Measurements from ENCODE around the gene SLC29A4. TPM values are rescaled to one million over a fixed set of nuclear protein-coding genes. Genes with fewer than 3 reads are reported as not detected.

SLC29A4 gene
- total and polyA plus RNA-seq, 2 of the 8 experiments (the other 6 are each of a cell fraction or from before 2014, with no cell fraction given) = 6.9 to 15.1 TPM

DNA sequence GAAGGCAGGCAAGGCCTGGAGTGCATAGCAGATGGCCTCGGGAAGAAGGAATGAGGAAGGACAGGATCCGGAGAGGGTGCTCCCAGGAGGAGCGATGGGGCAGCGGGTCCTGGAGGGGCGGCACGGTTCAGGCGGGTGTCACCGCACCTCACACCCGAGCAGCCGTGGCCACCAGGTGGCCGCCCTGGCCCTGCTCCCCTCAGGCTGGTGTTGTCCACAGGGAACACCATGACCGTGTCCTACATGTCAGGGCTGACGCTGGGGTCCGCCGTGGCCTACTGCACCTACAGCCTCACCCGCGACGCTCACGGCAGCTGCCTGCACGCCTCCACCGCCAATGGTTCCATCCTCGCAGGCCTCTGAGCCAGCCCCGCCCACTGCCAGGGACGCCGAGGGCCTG lies 19.8 kb downstream of the SLC29A4 start:
- Histone ChIP-seq H3K4me1 (replicated peaks in 1 of 4; ENCODE audit: control insufficient read depth in 3 of 4, insufficient read depth in 4 of 4, low read length in 3 of 4) (no peaks in the 10 kb centered on the region), H3K23ac (ENCODE audit: insufficient read length) (no peak overlapping the region), H2BK5ac (ENCODE audit: low read depth, low read length) (no peak overlapping the region), H3K56ac (replicated peaks; ENCODE audit: insufficient read length, low read depth, low read length) (no peak overlapping the region), H3K9ac (replicated peaks in 1 of 4; ENCODE audit: extremely low read depth in 1 of 4, low read depth in 3 of 4, low read length in 3 of 4) (no peak overlapping the region), H3K27ac (ENCODE audit: low read depth, low read length) (no peak overlapping the region), H4K8ac (ENCODE audit: extremely low read depth, insufficient read depth, low read length) (no peak overlapping the region), H3K4me2 (ENCODE audit: insufficient read depth in 1 of 2, low read depth in 2 of 2, low read length in 2 of 2) (no peak overlapping the region), H4K91ac (replicated peaks; ENCODE audit: insufficient read length, low read length) (no peak overlapping the region), H2BK20ac (ENCODE audit: low read length) (no peak overlapping the region), H3K9me3 (ENCODE audit: insufficient read depth in 2 of 2, low read depth in 1 of 2, low read length in 1 of 2) (no peaks in the 10 kb centered on the region), H3K27me3 (replicated peaks in 1 of 4; ENCODE audit: control insufficient read depth in 3 of 4, extremely low read depth in 1 of 4, insufficient read depth in 3 of 4, low read length in 3 of 4) (peaks cover 0 to 5% (median 2%) of the 10 kb centered on the region in 4 experiments; a peak in 2 of 7 replicates), H2BK15ac (ENCODE audit: low read length) (no peak overlapping the region), H4K20me1 (replicated peaks in 1 of 2; ENCODE audit: control insufficient read depth in 1 of 2, insufficient read depth in 2 of 2, low read length in 2 of 2) (no peaks in the 10 kb centered on the region), H3K23me2 (ENCODE audit: low read depth, low read length) (no peaks in the 10 kb centered on the region), H3K36me3 (ENCODE audit: control insufficient read depth in 2 of 4, insufficient read depth in 4 of 4, low read length in 3 of 4) (no peaks in the 10 kb centered on the region), H3K4me3 (ENCODE audit: extremely low read depth in 1 of 4, insufficient read depth in 2 of 4, low read depth in 3 of 4, low read length in 4 of 4) (no peak overlapping the region), H3K14ac (ENCODE audit: insufficient read length) (no peak overlapping the region), H4K5ac (ENCODE audit: insufficient read length, low read depth, low read length) (no peak overlapping the region), H3K18ac (ENCODE audit: extremely low read depth, low read length) (no peak overlapping the region), H3K79me1 (ENCODE audit: low read depth, low read length) (no peaks in the 10 kb centered on the region), H2AFZ (ENCODE audit: low read length) (no peak overlapping the region), H2BK12ac (ENCODE audit: low read depth, low read length) (no peak overlapping the region), H2BK120ac (replicated peaks; ENCODE audit: low read depth, low read length) (no peak overlapping the region), H3K4ac (replicated peaks; ENCODE audit: insufficient read length, low read depth, low read length) (no peak overlapping the region), H2AK5ac (ENCODE audit: low read depth, low read length) (no peak overlapping the region), H3K79me2 (ENCODE audit: control insufficient read depth in 1 of 2, insufficient read depth in 2 of 2, low read length in 2 of 2) (no peaks in the 10 kb centered on the region)
- WGBS, 2 experiments (ENCODE audit: extremely low coverage in 1 of 2, insufficient coverage in 1 of 2, insufficient read length in 1 of 2, insufficient replicate concordance in 2 of 2, low coverage in 1 of 2, low lambda C conversion rate in 2 of 2, missing lambda C conversion rate in 1 of 2) = 90% methylated on average over 15 of the region's 25 CpGs; no CpG with 5 or more reads in 1 of the 2 experiments
- ChIA-PET POLR2A (ENCODE audit: partially characterized antibody) (no interaction called here), CTCF (ENCODE audit: partially characterized antibody) (interaction anchor here (1.1 kb wide), 1 partner anchor 145 kb away, joined by 3 read pairs; no protein-coding TSS in a partner anchor)
- FAIRE-seq (no peak), DNase-seq (ENCODE audit: low read depth in 1 of 2, low spot score in 2 of 2) (no peak)
- TF ChIP-seq BRCA1 (IDR thresholded peaks at IDR 0.05; ENCODE audit: low read depth, low read length) (no peak), RAD21 (IDR thresholded peaks at IDR 0.05 in 1 of 2, conservative IDR thresholded peaks at IDR 0.05 in 1 of 2; ENCODE audit: low read depth in 2 of 2, low read length in 2 of 2) (peak in 1 of 2 experiments; percentile 0; a peak in 1 of 4 replicates), TCF12 (IDR thresholded peaks at IDR 0.05; ENCODE audit: low read depth, low read length) (no peak)
- TF ChIP-seq, protein P1, sequence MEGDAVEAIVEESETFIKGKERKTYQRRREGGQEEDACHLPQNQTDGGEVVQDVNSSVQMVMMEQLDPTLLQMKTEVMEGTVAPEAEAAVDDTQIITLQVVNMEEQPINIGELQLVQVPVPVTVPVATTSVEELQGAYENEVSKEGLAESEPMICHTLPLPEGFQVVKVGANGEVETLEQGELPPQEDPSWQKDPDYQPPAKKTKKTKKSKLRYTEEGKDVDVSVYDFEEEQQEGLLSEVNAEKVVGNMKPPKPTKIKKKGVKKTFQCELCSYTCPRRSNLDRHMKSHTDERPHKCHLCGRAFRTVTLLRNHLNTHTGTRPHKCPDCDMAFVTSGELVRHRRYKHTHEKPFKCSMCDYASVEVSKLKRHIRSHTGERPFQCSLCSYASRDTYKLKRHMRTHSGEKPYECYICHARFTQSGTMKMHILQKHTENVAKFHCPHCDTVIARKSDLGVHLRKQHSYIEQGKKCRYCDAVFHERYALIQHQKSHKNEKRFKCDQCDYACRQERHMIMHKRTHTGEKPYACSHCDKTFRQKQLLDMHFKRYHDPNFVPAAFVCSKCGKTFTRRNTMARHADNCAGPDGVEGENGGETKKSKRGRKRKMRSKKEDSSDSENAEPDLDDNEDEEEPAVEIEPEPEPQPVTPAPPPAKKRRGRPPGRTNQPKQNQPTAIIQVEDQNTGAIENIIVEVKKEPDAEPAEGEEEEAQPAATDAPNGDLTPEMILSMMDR (IDR thresholded peaks at IDR 0.05; ENCODE audit: control extremely low read depth in 1 of 3, insufficient read depth in 1 of 3, low read depth in 1 of 3, low read length in 3 of 3) = peak in 1 of 3 experiments; percentile 36; a peak in 1 of 4 replicates
